Measurements from ENCODE around the gene APIP. TPM values are rescaled to one million over a fixed set of nuclear protein-coding genes. Genes with fewer than 3 reads are reported as not detected.

The APIP gene
- polyA plus RNA-seq, 1 of the 3 experiments (the other 2 are of a cell fraction), result 21.3 TPM

- Histone ChIP-seq H3K36me3 (replicated peaks in 1 of 2; ENCODE audit: control insufficient read depth in 1 of 2, insufficient read depth in 2 of 2, low read length in 1 of 2) (peaks cover 0 to 5% of the 10 kb centered on the region in 2 experiments), H3K79me2 (ENCODE audit: insufficient read depth) (peaks cover 52% of the 10 kb centered on the region), H3K9ac (no peak overlapping the region), H3K4me1 (ENCODE audit: control insufficient read depth in 1 of 2, insufficient read depth in 2 of 2, low read depth in 1 of 2, low read length in 1 of 2) (no peaks in the 10 kb centered on the region; a peak in 1 of 4 replicates), H3K27me3 (ENCODE audit: insufficient read depth) (no peaks in the 10 kb centered on the region), H3K9me3 (no peaks in the 10 kb centered on the region), H2AFZ (ENCODE audit: low read depth) (no peak overlapping the region), H3K4me3 (ENCODE audit: low read depth in 2 of 2, low read length in 1 of 2) (no peak overlapping the region), H3K27ac (ENCODE audit: low read depth in 2 of 2, low read length in 1 of 2) (no peak overlapping the region), H4K20me1 (ENCODE audit: insufficient read depth) (no peaks in the 10 kb centered on the region), H3K4me2 (no peak overlapping the region), H3F3A (replicated peaks; ENCODE audit: insufficient read depth) (no peaks in the 10 kb centered on the region), H3K9me2 (no peaks in the 10 kb centered on the region)
- 93% methylated on average over 7 of the region's 7 CpGs for WGBS (ENCODE audit: low lambda C conversion rate)
- TF ChIP-seq RAD21 (IDR thresholded peaks at IDR 0.05; ENCODE audit: low read length), result no peak
- no peak for DNase-seq
- ChIA-PET POLR2A (no interaction called here), CTCF (no interaction called here)
Observed at GRCh38 chr11:34905666-34906065, 10.5 kb downstream of the APIP start.

- DNase-seq, result no peak
- ChIA-PET CTCF (interaction anchor here (1.4 kb wide), 1 partner anchor 29 kb away, joined by 5 read pairs; no protein-coding TSS in a partner anchor), POLR2A (no interaction called here)
- Histone ChIP-seq H3K27me3 (ENCODE audit: insufficient read depth) (no peaks in the 10 kb centered on the region), H3K9ac (no peak overlapping the region), H3K4me1 (ENCODE audit: control insufficient read depth in 1 of 2, insufficient read depth in 2 of 2, low read depth in 1 of 2, low read length in 1 of 2) (no peaks in the 10 kb centered on the region; a peak in 1 of 4 replicates), H3K36me3 (replicated peaks in 1 of 2; ENCODE audit: control insufficient read depth in 1 of 2, insufficient read depth in 2 of 2, low read length in 1 of 2) (peaks cover 0 to 3% of the 10 kb centered on the region in 2 experiments), H3K9me2 (no peaks in the 10 kb centered on the region), H4K20me1 (ENCODE audit: insufficient read depth) (no peaks in the 10 kb centered on the region), H3K27ac (ENCODE audit: low read depth in 2 of 2, low read length in 1 of 2) (no peak overlapping the region), H3K9me3 (peaks cover 7% of the 10 kb centered on the region), H3K79me2 (ENCODE audit: insufficient read depth) (peaks cover 54% of the 10 kb centered on the region), H2AFZ (ENCODE audit: low read depth) (no peak overlapping the region), H3K4me2 (no peak overlapping the region), H3F3A (replicated peaks; ENCODE audit: insufficient read depth) (no peaks in the 10 kb centered on the region), H3K4me3 (ENCODE audit: low read depth in 2 of 2, low read length in 1 of 2) (no peak overlapping the region)
- TF ChIP-seq TCF12 (IDR thresholded peaks at IDR 0.05), result no peak
- TF ChIP-seq FOXJ3 (CRISPR knock-in tag; IDR thresholded peaks at IDR 0.05), result no peak
- no peak for TF ChIP-seq JUND (IDR thresholded peaks at IDR 0.05)
- TF ChIP-seq CHD2 (IDR thresholded peaks at IDR 0.05; ENCODE audit: low read length, partially characterized antibody), result no peak
- TF ChIP-seq EZH2phosphoT487 (IDR thresholded peaks at IDR 0.05; ENCODE audit: borderline replicate concordance, low read depth), result no peak
- no peak for TF ChIP-seq USF2 (IDR thresholded peaks at IDR 0.05; ENCODE audit: borderline replicate concordance, low read depth, low read length)
- no peak for TF ChIP-seq RAD21 (IDR thresholded peaks at IDR 0.05; ENCODE audit: low read length)
- TF ChIP-seq USF1 (IDR thresholded peaks at IDR 0.05; ENCODE audit: borderline replicate concordance, low read depth), result no peak
- TF ChIP-seq ZBTB33 (IDR thresholded peaks at IDR 0.05; ENCODE audit: borderline replicate concordance, low read depth), result no peak
- 98% methylated on average over 3 of the region's 3 CpGs for WGBS (ENCODE audit: low lambda C conversion rate)
Observed at GRCh38 chr11:34904421-34904955, 11.7 kb downstream of the APIP start.

Measured in SK-N-SH (cell line).